ENCODE measurements around the gene LRRC7. TPM values are rescaled to one million over a fixed set of nuclear protein-coding genes. Genes with fewer than 3 reads are reported as not detected.

LRRC7 gene
- total and polyA plus RNA-seq, 2 experiments from 2014 or later: 1.2 TPM; not detected in 1

- Mint-ChIP-seq H3K9me3 (no peaks in the 10 kb centered on the region), H3K4me1 (no peaks in the 10 kb centered on the region), H3K27ac (no peak overlapping the region; the same call in 1 of the 2 replicates), H3K36me3 (ENCODE audit: low read depth) (no peaks in the 10 kb centered on the region), H3K27me3 (ENCODE audit: insufficient read depth, low read depth, poor library complexity) (no peaks in the 10 kb centered on the region), H3K4me3 (no peak overlapping the region)
- Histone ChIP-seq H3K4me2 (no peak overlapping the region), H3K27me3 (ENCODE audit: insufficient read depth) (no peaks in the 10 kb centered on the region), H2AFZ (no peak overlapping the region), H4K20me1 (replicated peaks; ENCODE audit: insufficient read depth) (no peaks in the 10 kb centered on the region), H3K9me2 (ENCODE audit: insufficient read depth) (no peaks in the 10 kb centered on the region), H3F3A (replicated peaks; ENCODE audit: low read depth) (no peaks in the 10 kb centered on the region), H3K79me2 (replicated peaks; ENCODE audit: insufficient read depth) (no peaks in the 10 kb centered on the region), H3K36me3 (ENCODE audit: insufficient read depth) (no peaks in the 10 kb centered on the region), H3K4me1 (ENCODE audit: insufficient read depth) (no peaks in the 10 kb centered on the region), H3K4me3 (no peak overlapping the region), H3K27ac (ENCODE audit: low read depth) (no peak overlapping the region)
- DNase-seq (ENCODE audit: low spot score) (no peak), ATAC-seq (no peak)
- TF ChIP-seq ZNF462 (CRISPR knock-in tag; IDR thresholded peaks at IDR 0.05) (no peak), ETS1 (IDR thresholded peaks at IDR 0.05) (no peak), JUNB (IDR thresholded peaks at IDR 0.05; ENCODE audit: unreplicated experiment) (no peak), ZNF114 (CRISPR knock-in tag; IDR thresholded peaks at IDR 0.05) (no peak), NANOG (IDR thresholded peaks at IDR 0.05; ENCODE audit: borderline replicate concordance) (no peak), CREB1 (CRISPR knock-in tag; IDR thresholded peaks at IDR 0.05; ENCODE audit: low read depth) (no peak), STAT1 (IDR thresholded peaks at IDR 0.05; ENCODE audit: unreplicated experiment) (no peak), EZH2 (IDR thresholded peaks at IDR 0.05; ENCODE audit: low read depth, unreplicated experiment) (no peak), EZH2phosphoT487 (IDR thresholded peaks at IDR 0.05; ENCODE audit: unreplicated experiment) (no peak), CTCF (conservative IDR thresholded peaks at IDR 0.05; ENCODE audit: low read depth in 2 of 2) (no peak), ZNF331 (CRISPR knock-in tag; IDR thresholded peaks at IDR 0.05; ENCODE audit: low read depth) (no peak)
Observed at GRCh38 chr1:70057500-70057899, 489.8 kb downstream of the LRRC7 start.
